Fibroblast of lung (primary cell): ENCODE results near the gene CFAP46.

Source experiments
- CTCF ChIP-seq, 2 donors: IDR thresholded peaks in 1 of 2; conservative IDR thresholded peaks in 1 of 2; 1 replicate in 1 of 2; 2 replicates in 1 of 2; pipeline ENCODE4 v1.5.1; 2011 to 2012; ENCODE audit warnings: low read length in 2 of 2, control low read depth in 1 of 2, inconsistent platforms in 1 of 2, low read depth in 1 of 2, mild to moderate bottlenecking in 1 of 2
- EZH2 ChIP-seq: IDR thresholded peaks from 2 replicates; pipeline ENCODE4 v1.5.1; 2012; ENCODE audit warnings: low read length, control low read depth, mild to moderate bottlenecking; ENCODE audit errors: missing control alignments

- TF ChIP-seq CTCF (conservative IDR thresholded peaks at IDR 0.05 in 1 of 2, IDR thresholded peaks at IDR 0.05 in 1 of 2; ENCODE audit: low read depth in 1 of 2, low read length in 2 of 2) (no peak), EZH2 (no peak)
Observed at GRCh38 chr10:132858121-132859081, 84.0 kb downstream of the CFAP46 start.
